OCI-LY3 (cell line): ENCODE results near the gene CLEC18B.
"Not testable (repeated sequence)": the region's sequence is repeated elsewhere in the genome, so short reads cannot be mapped to it uniquely, and the experiment has no call there.

ENCODE experiments used
- CTCF ChIP-seq: fragments of 200-600, 300-600 bp; sonication (generic); IDR thresholded peaks from 2 replicates; pipeline ENCODE4 v1.5.1; 2014; ENCODE audit warnings: antibody characterized with exemption, low read length, low read depth
- EZH2phosphoT487 ChIP-seq: fragments of 200-600 bp; shearing (Covaris generic); IDR thresholded peaks from 2 replicates; pipeline ENCODE4 v1.6.1; 2018; ENCODE audit warnings: antibody characterized with exemption, mixed run types, low read depth

GRCh38 chr16:74422086-74422485 lies 808 bp upstream of the CLEC18B start:
- not testable (repeated sequence) for TF ChIP-seq CTCF, EZH2phosphoT487
